D341Med (cell line): ENCODE results near the gene ITGA11.

Experiments
- DNase-seq: peaks from one replicate; pipeline ENCODE4 v3.0.0; 2012; ENCODE audit warnings: low spot score

Gene ITGA11

GRCh38 chr15:68431792-68432401 lies at the start of gene ITGA11:
Gene ITGA11, minus strand, starts transcription at chr15:68432163. Its CDS starts 97 bp downstream, at chr15:68432066.
- peak; percentile 73 for DNase-seq

- DNase-seq = no peak
These were observed 49.4 kb upstream of the ITGA11 start for GRCh38 chr15:68481321-68481720.

- no peak for DNase-seq
These were observed 48.3 kb upstream of the ITGA11 start for GRCh38 chr15:68480296-68480695.

- DNase-seq = no peak
These were observed 47.9 kb upstream of the ITGA11 start for GRCh38 chr15:68479870-68480269.

GRCh38 chr15:68479406-68479805 lies 47.4 kb upstream of the ITGA11 start:
- DNase-seq = no peak

- no peak for DNase-seq
These were observed 46.9 kb upstream of the ITGA11 start for GRCh38 chr15:68478853-68479252.

- no peak for DNase-seq
These were observed 43.5 kb upstream of the ITGA11 start for GRCh38 chr15:68475449-68475848.

GRCh38 chr15:68471541-68471940 lies 39.6 kb upstream of the ITGA11 start:
- DNase-seq = no peak

GRCh38 chr15:68470976-68471375 lies 39.0 kb upstream of the ITGA11 start:
- DNase-seq = no peak

- DNase-seq = no peak
These were observed 38.2 kb upstream of the ITGA11 start for GRCh38 chr15:68470049-68470742.

- no peak for DNase-seq
These were observed 37.4 kb upstream of the ITGA11 start for GRCh38 chr15:68469162-68470048.

- DNase-seq = no peak
These were observed 34.9 kb upstream of the ITGA11 start for GRCh38 chr15:68466876-68467275.

- DNase-seq = no peak
These were observed 34.0 kb upstream of the ITGA11 start for GRCh38 chr15:68465861-68466560.

- DNase-seq = no peak
These were observed 32.6 kb upstream of the ITGA11 start for GRCh38 chr15:68464448-68465090.

GRCh38 chr15:68463996-68464395 lies 32.0 kb upstream of the ITGA11 start:
- no peak for DNase-seq

GRCh38 chr15:68463444-68463843 lies 31.5 kb upstream of the ITGA11 start:
- no peak for DNase-seq

- no peak for DNase-seq
These were observed 28.2 kb upstream of the ITGA11 start for GRCh38 chr15:68460166-68460565.

- peak; percentile 3 for DNase-seq
These were observed 18.2 kb upstream of the ITGA11 start for GRCh38 chr15:68450192-68450591.

GRCh38 chr15:68449389-68449788 lies 17.4 kb upstream of the ITGA11 start:
- DNase-seq = peak; percentile 5

- peak; percentile 1 for DNase-seq
These were observed 16.2 kb upstream of the ITGA11 start for GRCh38 chr15:68447976-68448755.

- peak; percentile 3 for DNase-seq
These were observed 15.2 kb upstream of the ITGA11 start for GRCh38 chr15:68447209-68447608.
